HK-2 (cell line): Measurements from ENCODE around the gene PTPN13.

Experiments
- DNase-seq: peaks from one replicate; pipeline ENCODE4 v3.0.0-alpha.2; 2018; ENCODE audit not compliant: unreplicated experiment

Gene PTPN13

DNA sequence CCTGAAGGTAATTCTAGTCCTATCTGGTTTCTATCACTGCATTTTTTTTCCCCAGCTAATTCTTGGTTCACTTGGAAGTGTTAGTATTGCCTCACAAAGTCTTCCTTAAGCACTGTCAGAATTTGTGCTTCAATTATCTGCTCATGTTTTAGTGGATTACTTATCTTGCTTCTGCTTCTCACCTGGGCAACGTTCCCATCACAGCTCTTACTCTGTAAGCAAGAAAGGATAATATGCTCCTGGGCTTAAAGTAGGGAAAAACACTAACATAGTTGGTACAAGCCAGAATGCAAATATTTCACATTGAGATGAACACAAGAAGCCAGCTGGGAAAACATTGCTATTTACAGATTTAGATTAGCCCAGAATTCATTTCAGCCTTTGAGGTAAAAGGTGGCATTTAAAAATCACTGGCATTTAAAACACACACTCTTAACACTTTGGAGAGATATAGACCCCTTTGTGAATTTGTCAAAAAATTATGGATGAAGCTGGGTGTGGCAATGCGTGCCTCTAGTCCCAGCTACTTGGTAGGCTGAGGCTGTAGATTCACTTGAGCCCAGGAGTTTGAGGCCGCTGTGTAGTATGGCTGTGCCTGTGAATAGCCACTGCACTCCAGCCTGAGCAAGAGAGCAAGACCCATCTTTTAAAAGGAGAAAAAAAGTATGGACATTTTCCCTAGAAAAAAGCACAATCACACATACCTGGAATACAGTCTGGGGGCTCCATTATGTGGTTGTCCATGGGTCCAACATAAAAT is 6.6 kb upstream of the PTPN13 start:
- DNase-seq = no peak

DNA sequence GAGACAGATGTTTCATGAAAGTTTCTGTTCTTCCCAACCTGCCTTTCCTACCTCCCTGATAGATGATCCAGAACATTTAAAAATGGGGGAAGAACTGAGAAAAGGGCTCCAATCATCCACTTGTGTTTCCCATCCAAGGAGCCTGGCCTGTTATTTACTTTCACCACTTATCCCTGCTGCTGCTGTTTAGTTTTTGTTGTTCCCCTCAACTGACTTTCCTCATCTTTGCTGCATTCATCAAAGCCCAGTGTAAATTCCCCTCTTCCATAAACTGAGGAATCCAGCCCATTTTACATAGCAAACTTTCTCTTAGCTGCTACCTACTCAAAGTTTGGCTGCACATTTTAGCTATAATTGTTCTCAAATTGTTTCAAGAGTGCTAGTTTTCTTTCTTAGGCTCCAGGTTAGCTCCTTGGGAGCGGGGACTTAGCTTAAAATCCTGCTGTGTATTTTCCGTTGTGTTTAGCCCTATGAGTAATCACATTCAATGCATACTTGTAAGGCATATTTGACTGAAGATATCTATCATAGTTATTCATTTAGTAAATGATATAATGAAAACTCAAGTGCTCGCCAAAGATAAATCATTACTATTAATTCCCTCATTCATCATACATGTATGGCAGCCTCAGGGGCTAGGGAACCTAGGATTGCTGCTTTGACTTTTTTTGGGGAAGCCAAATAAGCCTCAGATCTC is 1.4 kb upstream of the PTPN13 start:
- peak; percentile 13 for DNase-seq

DNA sequence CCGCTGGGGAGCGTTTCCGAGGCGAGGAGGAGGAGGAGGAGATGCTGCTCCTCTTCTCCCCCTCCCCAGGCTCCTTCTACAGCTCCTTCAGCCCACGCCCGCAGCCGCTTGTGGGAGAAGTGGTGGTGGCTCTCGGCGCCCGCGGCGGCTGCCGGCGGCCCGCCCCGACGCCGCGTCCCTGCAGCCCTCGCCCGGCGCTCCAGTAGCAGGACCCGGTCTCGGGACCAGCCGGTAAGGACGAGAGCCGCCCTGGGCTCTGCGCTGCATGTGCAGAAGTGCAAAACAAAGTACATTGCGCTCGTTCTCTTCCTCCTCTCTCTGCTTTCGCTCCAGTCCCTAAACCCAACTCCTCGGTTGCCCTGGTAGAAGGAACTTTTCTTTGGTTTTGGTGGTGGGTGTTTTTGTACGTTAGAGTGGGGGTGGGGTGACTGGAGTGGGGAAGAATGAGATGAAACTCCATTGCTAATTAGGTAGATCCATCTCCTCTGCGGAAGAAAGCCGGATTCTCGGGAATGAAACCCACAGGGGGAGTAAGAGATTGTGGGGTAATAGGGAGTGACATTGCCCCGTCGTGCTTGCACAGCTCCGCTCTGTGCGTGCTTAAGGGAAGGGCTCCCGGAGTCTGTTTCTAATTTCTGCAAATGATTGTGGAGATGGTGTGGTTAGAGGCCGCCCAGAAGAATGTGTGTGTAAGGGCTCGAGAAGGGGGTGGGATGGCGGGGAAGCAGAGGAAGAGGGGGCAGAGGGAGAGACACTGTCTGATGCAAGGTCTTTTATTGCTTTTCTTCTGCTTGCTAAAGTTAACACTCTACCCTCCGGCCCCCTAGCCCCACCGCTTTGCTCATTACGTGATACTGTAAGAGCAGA is 677 bp downstream of the PTPN13 start:
- DNase-seq = peak; percentile 74

DNA sequence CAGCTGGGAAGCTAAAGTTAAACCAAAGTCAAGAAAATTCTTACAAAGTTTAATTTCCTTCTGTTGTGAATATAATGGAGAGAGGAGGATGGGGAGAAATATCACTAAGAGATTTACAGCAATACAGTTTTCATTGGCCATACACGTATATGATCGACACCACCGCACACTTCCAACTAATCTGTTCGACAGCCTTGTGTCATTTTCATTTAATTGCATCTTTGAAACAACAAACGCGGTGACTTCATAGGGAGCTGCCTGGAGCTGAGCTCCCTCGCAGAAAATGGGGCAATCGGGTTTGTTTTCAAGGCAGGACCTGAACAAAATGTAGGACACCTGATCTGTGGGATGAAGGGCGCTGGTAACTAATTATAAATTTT is 1.3 kb downstream of the PTPN13 start:
- DNase-seq = no peak

DNA sequence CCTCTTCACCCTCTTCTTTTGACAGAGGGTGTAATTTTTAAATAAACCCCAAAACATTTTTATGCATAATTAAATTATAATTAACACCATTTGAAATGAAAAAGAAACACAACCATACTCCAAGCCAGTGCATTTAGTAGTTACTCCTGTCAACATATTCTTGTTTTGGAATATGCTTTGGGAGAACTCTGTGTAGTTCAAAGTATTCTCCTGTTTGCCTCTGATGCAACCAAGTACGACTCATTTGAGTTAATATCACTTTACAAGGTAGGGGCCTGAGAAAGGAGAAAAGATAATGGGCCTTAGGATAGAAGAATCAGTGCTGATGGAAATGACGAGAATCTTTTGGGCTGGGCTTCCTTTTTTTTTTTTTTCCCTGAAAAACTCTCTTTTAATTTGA is 2.7 kb downstream of the PTPN13 start:
- DNase-seq = no peak

DNA sequence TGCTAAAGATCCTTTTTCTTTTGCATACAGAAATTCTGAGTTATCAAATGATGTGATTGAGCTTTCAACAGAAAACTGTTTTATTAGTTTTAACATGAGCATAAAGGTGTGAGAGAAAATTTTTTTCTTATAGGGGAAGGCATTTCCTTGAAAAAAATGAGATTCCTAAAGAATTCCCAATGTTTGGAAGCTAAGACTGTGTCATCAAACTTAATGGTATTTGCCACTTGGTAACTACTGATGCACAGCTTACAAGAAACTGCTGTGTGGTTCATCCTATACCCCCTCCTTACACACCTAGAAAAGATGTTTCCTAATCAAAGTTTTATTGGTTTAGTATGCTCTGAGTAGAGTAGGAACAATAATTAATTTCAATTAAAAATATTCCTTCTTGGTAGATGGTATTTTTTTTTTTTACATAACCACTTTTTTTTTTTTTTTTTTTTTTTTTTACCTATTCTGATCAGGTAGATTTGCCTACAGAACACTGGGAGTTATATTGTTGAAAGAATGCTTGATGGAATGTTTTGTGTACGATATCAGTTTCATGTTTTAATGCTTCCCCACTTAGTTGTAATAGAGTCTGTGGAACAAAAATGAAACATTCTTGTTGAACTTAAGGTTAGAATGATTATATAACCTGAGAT is 6.0 kb downstream of the PTPN13 start:
- DNase-seq = no peak

DNA sequence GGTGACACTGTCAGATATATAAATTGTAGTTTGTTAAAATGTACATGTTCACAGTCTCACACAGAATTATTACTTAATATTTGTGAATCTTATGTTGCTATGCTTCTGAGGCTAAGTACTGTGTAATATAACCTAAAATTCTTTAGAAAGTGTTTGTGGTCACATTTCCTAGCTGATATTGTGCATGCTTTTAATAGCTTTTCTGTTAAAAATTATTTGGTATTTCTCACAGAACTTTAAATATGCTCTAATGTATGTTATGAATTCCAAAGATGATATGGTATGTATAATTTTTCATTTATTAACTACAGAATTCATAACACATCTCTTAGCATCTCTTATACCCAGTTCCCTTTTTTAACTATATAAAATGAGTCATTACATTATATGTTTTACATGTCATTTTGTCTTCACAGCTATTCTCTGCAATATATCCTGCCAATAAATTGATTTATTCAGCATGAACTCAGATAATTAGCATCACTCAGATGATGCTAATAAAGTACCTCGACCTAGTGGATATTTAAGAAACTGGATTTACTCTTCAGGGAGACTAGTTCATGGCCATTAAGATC is 9.3 kb downstream of the PTPN13 start:
- no peak for DNase-seq

DNA sequence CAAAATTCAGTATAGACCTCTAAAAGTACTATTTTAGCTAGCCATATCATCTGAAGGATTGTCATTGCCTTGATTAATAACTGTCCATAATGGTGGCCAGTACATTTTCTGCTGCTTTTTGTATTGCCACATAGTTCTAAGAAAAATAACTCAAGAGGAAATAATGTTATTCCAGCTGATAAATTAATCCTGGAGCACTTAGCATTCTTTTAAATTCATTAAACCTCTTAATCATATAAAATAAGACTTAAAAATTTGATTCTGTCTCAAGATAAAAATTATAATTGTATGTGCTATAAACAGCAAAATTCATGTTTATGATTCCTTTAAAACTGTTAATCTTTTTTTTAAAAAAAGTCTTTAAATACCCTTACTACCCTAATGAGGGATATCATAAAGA is 12.7 kb downstream of the PTPN13 start:
- no peak for DNase-seq

DNA sequence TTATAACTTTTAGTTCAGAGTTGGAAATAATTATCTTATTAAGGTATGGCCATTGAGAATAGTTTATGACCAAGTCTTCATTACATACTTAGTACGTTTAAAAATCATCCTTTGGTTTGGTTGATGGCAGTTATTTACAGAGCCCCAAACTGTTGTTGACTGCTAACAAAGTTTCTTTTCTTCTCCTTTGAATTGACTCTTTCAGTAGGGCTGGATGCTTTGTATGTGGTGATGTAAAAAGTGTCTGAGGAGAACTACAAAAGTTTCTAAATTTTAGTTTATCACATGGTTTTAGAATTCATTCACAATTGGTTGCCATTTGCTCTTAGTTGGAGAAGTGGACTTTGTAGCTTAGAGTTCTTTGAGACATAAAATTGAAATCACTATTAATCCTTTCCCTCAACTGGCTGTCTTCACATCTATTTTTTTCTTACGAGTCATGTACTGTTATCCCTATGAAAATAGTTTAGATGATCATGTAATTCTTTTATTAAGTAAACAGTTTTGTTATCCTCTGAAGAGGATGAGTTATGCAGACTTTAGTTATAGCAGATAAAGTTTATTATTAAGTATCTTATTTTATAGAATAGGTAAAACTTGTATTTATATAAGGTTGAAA is 14.8 kb downstream of the PTPN13 start:
- no peak for DNase-seq

DNA sequence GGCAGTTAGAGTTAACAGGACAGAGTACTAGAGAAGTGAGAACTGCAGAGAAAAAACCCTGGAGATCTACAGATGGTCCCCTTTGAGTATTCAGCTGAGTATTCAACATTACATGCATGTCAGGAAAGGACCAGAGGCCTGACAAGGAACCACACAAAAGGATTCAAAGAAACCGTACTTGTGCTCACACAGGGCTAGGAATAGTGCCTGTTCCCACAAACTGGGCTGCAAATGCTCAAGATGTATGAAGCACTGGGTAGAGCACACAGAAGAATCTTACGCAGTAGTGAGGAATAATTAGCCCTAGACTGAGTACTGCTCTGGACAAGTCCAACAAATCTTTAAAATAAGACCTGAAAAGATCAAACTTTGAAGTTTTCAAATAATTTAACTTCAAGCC is 17.6 kb downstream of the PTPN13 start:
- DNase-seq = no peak

DNA sequence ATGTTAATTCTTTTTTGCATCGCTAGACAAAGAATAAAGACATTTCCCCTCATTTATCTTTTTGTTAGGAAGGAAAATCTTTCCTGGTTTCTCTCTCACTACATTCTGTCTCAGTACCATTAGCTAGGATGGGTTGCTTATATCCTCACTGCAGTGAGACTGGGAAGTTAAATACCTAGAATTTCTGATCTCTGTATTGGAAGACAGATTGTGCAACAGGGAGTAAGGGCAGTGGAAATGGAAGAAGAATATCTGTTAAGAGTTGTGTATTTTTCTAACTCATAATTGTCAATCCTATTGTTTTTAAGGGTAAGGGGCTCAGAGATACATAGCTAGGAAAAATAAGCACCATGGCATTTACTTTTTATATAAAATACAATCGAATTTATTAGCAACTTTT is 19.6 kb downstream of the PTPN13 start:
- no peak for DNase-seq

DNA sequence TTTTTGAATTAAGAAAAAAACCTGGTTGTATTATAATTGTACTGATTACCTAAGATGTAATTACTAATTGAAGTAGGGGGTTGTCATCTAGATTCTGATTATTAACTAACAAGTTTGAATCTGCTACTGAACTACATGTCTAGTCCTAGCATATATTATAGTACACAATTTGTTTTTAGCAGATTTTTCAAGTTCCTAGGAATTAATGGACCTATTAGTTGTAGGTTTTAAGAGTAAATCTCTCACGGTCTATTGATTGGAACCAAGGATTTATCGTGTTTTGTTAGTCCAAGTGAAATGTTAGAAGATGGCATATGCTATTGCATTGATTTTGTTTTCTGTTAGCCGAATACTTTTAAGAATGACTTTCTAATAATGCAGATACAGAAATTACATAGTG is 20.8 kb downstream of the PTPN13 start:
- DNase-seq = no peak

DNA sequence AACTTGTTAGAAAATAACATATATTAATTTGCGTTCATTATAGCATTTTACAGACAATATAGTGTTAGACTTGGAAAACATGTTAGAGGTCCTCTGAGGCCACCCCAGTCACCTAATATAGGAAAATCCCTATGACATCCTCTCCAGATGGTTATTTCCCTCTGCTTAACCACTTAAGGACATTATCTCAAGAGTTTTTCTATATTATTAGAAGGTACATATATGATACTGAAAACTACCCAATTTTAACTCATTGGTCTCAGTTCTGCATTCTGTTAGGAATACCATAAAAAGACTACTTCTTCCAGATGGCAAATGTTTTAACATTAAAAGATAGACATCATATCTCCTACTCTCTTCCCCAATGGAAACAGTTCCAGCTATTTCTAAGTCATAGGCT is 21.4 kb downstream of the PTPN13 start:
- DNase-seq = no peak

DNA sequence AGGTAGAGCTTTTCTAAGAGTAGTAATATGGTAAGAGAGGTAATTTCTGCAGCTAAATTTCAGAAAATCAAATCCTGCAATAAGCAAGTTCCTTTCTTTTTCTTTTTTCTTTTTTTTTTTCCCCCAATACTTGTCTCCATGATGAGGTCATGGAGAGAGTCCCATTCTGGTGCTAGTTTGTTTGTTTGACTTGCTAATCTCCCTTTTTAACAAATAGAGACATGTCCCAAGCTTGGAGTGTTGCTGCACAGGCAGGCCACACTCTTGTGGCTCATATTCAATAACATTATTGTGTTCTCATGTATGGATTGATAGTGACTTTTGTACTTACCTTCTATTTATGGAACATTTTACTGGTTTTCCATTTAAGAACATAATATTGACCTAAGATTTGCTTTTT is 25.5 kb downstream of the PTPN13 start:
- no peak for DNase-seq

DNA sequence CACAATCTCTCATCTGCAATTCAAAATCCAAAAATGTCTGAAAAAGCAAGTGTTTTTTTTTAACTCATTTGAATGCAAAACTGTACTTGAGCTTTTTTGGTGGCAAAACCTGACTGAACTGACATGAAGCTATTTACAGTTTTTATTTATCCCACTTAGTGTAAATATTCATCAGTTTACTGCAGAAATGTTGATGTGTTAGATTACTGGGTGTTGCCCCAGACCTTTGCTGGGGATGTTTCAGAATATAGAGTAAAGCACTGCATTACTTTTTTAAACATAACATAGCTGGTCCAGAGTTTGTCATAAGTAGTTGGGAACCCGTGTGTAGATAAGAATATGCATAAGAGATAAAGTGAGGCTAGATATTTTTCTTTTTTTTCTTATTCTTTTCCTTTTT is 27.3 kb downstream of the PTPN13 start:
- DNase-seq = no peak

DNA sequence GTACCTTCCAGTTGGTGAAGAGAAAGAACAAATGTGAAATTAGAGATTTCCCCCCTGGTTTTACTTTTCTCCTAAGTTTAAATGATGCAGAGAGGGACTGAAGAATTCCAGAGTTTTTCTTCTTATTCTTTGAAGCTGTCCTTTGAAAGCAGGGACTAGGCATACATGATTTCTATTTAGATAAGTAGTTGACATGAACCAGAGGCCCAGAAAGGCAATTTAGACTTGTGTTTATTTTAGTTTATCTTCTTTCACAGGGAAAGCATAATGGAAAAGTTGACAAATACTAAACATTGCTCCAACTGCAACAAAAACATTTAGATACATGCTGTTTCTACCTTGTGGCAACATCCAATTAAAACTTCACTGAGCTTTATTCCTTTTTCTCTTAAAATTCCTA is 32.0 kb downstream of the PTPN13 start:
- no peak for DNase-seq

DNA sequence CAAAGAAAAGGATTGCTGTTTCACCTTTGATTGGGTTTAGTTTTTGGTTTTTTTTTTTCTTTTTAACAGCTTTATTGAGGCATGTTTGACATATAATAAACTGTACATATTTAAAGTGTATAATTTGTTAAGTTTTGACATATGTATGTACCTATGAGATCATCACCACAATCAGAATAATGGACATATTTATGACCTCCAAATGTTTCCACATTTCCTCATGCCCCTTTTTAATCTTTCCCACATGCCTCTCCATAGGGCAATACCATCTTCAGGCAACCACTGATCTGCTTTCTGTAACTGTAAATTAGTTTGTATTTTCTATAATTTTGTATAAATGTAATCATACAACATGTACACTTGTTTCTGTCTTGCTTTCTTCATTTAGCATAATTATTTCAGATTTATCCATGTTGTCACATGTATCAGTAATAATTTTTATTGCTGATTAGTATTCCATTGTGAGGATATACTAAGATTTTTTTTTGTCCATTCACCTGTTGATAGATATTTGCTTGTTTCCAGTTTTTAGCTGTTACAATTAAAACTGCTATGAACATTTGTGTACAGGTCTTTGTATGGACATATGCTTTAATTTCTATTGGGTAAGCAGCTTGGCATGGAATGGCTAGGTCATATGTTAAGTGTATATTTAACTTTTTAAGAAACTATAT is 33.5 kb downstream of the PTPN13 start:
- DNase-seq = no peak

DNA sequence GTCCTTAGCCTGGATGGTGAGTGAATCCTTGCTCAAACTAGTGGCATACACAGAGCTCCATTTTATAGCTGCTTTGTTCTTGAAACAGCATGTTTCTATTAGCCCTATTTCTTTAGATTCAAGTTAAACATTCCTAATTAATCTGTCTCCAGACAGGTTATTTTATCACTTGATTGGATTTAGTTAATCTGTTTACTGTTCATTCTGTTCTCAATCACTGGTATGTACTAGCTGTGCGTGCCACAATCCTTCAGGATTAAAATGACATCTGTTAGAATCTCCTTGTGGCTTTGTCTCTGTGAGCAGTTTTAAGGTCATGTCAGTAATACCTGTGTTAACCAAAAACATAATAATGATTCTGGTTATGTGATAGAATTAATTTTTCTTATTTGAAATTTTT is 36.5 kb downstream of the PTPN13 start:
- DNase-seq = no peak

DNA sequence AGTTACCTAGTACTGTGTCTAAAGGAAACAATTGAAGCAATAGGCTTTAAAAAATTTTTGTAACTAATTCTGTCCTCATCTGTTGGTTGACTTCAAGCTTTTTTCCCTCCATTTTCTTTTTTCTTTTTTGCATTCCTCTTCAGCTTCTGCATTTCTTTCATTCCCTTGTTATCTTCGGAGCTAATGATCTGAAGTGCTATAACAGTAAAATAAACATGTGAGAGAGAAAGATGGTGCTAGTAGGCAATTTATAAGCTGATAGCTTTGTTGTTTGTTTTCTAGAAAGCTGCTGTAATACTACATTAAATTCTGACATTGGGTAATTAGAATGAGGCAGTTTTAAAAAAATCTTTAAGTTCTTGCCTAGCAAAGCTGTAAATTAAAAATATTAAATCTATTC is 37.1 kb downstream of the PTPN13 start:
- no peak for DNase-seq

DNA sequence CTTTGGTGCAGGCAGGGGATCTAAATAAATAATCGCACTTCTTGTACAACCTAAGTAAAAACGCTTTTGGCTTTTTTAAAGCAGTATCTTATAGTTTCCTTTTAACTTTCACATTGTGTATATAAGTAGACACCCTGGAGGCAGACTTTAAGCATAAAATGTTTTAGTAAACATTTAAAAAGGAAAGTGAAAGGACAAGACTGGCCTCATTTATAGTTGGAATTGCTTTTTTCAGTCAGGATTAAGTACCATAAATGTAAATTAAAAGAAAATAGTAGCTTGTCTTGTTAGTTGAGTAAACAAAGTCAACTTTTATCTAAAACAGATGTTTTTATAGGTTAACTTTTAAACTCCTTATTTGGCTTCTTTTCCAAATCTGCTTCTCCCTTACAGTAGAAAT is 39.7 kb downstream of the PTPN13 start:
- DNase-seq = no peak

DNA sequence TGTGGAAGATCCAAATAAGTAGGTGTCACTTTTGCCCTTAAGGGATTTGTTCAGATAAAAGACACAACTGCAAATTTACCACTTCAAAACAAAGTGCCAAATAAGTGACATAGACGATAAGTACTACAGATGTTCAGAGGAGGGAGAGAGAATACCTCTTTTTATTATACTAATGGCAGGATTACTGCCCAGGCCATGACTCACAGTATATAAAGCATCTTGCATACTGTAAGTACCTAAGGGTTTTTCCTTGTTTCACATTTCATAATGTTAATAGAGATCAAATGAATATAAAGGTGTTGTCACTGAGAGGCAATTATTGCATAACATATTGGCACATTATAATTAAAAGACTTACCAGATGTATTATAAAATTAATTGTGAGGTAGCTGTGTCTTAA is 46.4 kb downstream of the PTPN13 start:
- no peak for DNase-seq
